IPS DF 4.7 (cell line): ENCODE results near the gene DMAC2L.
A peak's percentile ranks its signal among the peaks of the same experiment; 100 is the strongest.
"Not testable (repeated sequence)": the region's sequence is repeated elsewhere in the genome, so short reads cannot be mapped to it uniquely, and the experiment has no call there.

Source experiments
- DNase-seq: peaks from one replicate; pipeline ENCODE4 v3.0.0-alpha.2; 2013; ENCODE audit warnings: low spot score; ENCODE audit errors: extremely low read depth

Gene DMAC2L, protein sequence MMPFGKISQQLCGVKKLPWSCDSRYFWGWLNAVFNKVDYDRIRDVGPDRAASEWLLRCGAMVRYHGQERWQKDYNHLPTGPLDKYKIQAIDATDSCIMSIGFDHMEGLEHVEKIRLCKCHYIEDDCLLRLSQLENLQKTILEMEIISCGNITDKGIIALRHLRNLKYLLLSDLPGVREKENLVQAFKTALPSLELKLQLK

DNA sequence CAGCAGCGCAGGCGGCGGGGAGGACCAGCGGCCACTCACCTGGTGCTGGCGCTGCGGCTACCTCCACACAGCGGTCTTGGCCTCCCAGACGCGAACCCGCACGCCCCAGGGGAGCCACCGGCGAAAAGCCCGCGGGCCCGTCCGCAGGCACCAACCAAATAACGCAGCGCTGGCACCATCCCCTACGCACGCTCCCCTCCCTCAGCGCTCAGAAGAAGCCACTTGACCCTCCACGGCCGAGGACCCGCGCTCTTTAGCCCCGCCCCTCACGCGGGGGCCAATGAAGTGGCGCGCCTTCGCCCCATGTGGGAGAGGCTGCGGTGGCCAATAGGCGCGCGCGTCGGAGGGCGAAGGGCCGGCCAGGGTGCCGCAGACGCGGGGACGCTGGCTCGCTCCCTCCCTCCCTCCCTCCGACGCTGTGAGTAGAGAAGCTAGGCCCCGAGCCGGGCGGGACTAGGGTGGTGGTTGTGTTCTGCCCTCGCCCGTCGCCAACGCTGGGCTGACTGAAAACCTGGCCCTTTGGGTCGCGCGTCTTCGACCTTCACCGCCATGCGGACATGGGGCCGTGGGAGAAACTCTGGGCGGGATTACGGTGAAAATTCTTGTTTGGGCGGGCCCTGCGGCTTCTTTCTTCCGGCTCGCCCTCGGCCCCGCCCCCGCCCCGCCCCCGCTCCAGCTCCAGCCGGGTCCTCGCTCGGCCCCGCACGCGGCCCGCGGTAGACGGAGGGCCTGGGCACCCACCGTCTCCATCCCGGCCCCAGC, at the start of gene DMAC2L, which contains the start of gene L2HGDH:
DMAC2L (plus strand) TSS at position 353 of the 762 bp plus-strand sequence. CDS start 9,164 bp downstream, outside the sequence.
L2HGDH (minus strand) TSS at position 258 of the 762 bp plus-strand sequence; CDS start at position 179, 79 bp downstream.
- DNase-seq, result peak; percentile 66

DNA sequence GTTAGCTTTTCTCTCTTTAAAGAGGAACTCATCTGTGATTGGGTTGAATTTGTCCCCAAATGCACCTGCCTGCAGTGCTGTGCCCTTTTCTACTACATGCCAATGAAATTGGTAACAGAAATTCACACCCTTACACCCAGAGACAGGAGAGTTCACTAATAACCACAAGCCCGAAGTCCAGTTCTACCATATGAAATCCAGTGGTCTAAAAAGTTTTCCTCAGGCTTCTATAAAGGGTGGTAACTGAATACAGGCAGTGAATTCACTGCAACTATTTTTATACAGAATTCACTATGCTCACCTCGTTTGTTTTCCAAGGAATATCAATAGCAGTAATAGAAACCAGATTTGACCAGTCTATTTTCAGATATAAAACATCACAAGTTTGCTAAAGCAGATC, 49.3 kb upstream of the DMAC2L start:
- DNase-seq, result no peak

DNA sequence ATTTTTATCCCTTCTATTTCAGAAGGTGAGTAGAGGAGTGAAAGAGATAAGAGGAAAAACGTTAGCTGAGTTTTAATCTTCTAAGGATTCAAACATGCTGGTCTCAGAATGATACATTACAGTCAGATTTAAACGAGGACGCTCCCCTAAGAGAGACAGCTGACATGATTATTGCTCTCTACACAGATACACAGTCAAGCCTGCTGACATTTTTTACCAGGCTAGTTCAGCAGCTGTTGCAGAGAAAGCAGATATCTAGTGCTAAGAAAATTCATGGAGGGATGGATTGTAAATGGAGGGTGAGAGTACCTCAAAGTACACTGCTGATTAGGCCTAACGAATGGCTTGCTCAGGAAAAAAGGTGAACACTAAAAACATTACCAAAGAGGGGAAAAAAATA, 48.8 kb upstream of the DMAC2L start:
- no peak for DNase-seq

DNA sequence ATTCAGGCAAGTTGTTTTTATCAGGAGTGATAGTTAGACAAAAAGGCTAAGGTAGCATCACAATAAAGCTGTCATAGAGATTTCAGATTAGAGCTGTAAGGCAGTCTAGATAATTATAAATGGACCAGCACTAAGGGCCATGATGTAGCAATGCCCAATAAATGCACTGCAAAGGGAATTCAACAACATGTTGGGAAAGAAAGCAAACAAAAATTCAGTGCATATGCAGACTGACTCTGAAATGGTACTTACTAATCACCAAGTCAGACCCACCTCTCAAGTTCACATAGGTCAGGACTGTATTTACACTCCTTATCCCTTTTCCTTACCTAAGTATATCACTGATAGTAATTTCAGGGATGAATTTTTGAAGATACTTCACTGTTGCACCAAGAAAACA, 47.1 kb upstream of the DMAC2L start:
- DNase-seq, result no peak

DNA sequence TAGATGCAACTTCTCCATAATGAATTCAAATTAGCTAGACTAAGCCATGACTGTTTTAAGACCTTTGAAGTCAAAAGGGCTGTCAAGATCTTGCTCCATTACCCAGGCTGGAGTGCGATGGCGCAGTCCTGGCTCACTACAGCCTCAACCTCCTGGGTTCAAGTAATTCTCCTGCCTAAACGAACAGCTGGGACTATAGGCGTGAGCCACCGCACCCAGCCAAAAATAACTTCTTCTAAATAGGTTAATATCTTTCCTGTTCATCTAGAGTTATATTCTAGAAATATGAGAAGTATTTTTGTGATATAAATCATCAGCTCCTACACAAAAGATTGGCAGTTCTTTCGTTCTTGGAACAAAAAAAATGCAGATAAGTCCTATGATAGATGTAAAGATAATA, 41.2 kb upstream of the DMAC2L start:
- DNase-seq, result no peak

DNA sequence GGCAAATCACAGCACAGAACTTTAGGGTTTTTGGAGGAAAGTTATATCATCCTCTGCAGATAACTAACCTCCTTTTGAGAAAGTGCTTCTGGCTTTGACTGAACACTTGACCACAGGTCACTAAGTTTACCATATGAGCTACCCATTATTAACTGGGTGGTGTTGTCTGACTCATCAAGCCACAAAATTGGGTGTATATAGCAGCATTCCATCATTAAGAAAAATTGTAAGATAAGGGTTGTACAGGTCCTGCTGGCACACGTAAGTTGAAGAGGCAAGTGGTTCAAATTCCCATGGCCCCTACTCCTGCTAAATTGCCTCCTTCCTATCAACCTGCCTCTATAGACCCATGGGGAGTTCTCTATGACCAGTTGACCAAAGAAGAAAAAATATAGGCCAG, 39.6 kb upstream of the DMAC2L start:
- DNase-seq, result no peak

DNA sequence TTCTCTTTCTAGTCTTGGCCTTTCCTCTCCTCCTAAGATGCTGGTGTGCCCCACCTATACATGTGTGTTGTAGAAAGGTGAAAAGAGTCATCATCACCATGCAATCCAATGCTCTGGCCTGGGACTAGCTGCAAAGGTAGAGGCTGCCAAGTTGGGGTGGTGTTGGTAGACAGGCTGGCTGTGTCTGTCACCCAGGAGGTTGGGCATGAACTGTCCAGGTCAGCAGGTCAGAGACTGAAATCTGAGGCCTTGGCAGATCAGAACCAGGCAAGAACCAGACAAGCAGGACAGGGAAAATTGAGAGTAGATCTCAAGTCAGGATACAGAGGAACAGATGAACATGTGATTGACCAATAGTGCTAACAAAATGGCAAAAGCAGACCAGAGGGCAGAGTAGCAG, 26.3 kb upstream of the DMAC2L start:
- DNase-seq, result no peak

DNA sequence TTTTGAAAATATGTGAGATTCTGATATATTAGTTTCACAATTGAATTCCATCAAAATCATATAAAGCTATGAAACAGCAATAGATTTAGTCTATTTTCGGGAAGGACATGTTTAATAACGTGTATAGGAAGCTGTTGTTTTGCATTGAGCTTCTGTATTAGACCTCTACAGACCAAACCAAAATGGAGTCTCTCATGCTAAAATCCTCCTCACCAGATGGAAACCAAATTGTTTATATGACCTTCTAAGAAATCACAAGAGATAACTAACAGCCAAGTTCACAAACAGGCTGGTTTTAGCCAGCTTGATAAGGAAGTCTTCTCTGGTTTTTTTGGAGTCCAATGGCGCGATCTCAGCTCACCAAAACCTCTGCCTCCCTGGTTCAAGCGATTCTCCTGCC, 24.0 kb upstream of the DMAC2L start:
- no peak for DNase-seq

DNA sequence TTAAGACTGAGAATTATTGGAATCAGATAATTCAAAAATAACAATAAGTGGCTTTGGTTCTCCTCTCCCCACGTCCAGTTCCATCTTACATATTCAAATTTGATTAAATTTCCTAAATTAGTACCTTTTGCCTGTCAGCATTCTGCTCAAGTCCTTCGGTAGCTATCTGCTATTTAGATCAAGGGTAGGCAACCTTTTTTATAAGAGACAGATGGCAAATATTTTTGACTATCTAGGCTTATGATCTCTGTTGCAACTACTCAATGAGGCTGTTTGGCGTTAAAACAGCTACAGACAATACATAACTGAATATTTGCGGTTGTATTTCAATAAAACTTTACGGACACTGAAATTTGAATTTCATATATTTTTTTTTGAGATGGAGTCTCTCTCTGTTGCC, 21.8 kb upstream of the DMAC2L start:
- no peak for DNase-seq

DNA sequence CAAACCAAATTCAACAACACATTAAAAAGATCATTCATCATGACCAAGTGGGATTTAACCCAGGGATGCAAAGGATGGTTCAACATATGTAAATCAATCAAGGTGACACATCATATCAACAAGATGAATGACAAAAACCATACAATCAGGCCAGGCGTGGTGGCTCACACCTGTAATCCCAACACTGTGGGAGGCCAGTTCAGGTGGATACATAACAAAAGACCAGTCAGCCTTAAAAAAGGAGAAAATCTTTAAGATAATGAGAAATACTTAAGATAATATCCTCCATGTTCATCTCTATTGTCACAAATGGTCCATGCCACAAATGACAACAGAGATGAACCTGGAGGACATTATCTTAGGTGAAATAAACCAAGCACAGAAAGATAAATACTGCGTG, 12.5 kb upstream of the DMAC2L start:
- no peak for DNase-seq

DNA sequence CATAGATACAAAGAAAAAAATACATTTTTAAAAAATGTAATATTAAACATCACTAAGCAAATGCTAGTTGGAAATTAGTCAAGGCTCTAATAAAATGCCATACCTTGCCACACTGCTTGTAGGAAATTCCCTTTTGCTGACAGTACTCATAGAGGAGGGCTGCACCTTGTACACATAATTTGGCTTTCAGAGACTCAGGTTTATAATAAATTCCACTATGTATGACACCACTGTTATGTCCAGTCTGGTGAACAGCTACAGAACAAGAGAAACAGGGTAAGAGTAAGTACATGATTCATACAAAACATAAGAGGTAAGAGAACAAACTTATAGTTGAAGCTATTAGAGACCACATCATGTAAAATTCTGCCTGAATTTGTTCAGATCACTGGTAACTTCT, 10.2 kb upstream of the DMAC2L start:
- no peak for DNase-seq

DNA sequence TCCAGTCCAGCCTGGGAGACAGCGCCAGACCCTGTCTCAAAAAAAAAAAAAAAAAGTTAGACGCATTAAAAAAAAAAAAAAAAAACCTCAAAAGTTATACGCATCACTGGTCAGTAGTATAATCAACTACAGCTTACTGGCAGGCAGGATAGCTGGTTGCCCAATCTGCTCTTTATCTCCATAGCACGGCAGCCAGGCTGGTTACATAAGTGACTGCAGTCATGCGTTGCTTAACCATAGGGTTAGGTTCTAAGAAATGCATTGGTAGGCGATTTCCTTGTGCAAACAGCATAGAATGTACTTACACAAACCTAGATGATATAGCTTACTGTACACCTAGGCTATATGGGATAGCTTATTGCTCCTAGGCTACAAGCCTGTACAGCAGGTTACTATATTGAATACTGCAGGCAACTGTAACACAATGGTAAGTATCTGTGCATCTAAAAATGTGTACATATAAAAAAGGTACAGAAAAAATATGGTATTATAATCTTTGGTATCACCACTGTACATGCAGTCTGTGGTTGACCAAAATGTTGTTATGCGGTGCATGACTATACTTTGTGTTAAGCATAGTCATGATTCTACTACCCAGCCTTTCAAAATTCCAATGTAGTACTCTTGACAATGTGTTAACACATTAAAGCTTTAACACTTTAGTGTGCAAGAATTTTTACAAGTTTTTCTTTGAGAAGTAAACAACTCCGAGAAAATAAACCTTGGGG, 8.2 kb upstream of the DMAC2L start:
- no peak for DNase-seq

DNA sequence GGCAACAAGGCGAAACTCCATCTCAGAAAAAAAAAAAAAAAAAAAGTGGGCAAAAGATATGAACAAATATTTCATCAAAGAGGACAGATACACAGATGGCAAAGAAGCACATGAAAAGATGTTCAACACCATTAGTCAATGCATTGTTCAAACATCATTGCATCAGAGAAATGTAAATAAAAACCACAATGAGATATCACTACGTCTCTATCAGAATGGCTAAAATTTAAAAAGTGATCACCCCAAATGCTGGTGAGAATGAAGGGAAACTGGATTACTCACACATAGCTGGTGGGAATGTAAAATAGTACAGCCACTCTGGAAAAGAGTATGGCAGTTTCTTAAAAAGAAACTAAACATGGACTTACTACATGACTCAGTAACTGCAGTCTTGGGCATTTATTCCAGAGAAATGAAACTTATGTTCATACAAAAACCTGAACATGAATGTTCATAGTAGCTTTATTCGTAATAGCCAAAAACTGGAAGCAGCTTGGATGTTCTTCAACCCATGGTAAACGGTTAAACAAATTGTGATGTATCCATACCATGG, 3.7 kb upstream of the DMAC2L start:
- no peak for DNase-seq

DNA sequence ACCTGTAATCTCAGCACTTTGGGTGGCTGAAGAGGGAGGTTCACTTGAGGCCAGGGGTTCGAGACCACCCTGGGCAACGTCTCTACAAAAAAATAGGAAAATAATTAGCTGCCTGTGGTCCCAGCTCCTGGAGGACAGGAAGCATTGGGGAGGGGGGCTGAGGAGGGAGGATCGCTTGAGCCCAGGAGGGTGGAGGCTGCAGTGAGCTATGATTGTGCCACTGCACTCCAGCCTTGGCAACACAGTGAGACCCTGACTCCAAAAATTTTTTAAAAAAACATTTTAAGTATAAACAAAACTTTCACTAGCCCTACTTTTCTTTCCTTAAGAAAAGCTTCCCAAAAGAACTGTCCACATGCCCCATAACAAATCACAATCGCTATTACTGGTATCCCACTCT, 1.7 kb upstream of the DMAC2L start:
- no peak for DNase-seq

DNA sequence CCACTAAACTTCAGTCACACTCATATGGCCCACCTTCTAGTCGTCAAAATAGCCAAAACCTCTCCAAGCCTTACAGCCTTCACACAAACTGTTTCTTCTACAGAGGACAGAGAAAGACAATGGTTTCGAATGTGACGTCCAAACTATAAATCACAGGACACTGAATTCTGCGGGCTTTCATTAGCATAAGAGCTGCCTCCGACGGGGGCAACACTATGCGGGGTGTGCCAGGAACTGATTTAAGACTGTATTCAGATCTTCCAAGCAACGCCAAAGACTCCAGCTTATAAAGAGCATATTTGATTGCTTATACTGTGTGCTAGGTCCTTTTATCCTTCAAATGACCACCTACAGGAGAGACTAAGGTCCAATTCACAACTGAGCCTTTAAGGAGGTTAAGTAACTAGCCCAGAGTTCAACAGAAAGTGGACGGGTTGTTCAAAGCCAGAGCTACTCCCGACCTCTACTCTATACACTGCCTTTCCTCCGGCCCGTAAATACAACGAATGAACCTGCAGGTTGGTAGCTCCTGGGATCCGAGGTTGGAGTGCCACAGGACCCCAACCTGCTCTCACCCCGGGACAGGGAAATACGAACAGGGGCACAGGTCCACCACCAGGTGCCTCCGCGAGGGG, 670 bp upstream of the DMAC2L start:
- DNase-seq, result no peak

DNA sequence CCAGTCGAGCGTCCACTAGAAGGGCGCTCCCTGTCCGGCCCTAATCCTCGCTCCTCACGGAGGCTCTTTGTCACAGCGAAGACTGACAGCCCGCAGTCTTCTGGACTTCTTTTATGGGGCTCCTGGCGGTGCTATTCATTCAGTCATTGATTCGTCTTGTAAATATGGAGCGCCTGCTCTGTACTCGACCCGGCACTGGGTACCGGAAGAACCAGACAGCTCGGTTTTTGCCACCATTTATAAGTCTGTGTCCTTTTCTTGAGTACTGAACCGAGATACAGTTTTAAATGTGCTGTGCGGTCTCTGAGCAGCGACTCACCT, 570 bp downstream of the DMAC2L start:
- DNase-seq, result no peak

DNA sequence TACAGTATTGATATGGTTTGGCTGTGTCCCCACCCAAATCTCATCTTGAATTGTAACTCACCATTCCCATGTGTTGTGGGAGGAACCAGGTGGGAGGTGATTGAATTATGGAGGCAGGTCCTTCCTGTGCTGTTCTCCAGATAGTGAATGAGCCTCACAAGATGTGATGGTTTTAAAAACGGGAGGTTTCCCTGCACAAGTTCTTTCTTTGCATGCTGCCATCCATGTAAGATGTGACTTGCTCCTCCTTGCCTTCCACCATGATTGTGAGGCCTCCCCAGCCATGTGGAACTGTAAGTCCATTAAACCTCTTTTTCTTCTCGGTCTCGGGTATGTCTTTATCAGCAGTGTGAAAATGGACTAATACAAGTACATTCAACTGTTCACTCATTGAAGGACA, 2.0 kb downstream of the DMAC2L start:
- not testable (repeated sequence) for DNase-seq

DNA sequence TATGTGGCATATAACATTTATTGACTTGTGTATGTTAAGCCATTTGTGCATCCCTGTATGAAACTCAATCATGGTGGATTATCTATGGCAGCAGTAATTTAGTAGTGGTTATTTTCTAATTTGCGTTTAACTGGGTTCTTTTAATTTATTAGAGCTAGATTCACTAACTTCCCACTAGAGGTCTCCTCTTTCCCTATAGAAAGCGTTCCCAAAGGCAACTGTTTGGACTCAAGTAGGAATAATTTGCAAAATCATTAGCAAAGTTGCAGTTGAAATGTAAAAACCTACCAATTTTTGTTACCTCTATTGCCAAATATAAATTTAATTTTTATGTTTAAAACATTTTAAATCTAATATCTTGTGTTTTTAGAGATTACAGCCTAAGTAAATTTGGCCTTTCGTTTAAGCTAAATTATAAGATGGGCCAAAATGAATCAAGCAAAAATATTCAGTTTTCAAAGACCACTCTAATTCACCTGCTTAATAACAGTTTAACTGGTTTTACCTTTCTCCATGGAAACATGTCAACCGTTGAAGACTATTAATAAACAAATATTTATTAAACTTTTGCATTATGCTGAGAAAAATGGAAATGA, 6.0 kb downstream of the DMAC2L start:
- DNase-seq, result no peak

DNA sequence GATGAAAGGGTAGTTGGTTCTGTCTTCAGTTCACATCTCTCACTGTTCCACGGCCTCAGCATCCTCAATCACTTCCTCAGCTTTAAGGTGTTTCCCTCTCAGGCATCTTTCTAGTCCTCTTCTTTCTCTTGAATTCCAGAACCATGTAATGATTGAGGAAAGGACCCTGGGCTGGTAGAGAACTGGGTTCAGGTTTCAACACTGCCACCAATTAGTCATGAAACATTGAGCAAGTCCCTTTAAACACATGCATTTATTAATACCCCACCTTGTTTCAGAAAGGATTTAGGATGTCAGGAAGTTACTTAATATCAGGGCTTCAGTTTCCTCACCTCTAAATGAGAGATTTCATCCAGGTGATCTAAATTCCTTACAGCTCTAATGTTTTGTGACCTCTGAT, 7.2 kb downstream of the DMAC2L start:
- DNase-seq, result no peak

DNA sequence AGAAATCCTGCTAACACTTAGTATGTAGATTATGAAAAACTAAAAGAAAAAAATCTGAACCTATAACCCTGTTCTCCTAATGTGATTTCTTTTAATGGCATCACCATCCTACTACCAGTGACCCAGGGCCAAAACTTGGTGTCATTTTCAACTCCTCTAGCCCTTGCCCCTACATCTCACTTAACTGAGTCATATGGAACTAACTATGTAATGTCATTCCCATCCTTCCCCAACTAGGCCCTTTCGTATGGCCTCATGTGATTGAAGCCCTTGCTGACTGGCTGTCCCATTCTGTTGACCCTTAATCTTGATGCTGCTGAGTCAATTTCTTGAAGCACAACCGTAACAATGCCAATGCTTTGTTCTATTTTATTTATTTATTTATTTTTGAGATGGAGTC, 7.6 kb downstream of the DMAC2L start:
- no peak for DNase-seq

DNA sequence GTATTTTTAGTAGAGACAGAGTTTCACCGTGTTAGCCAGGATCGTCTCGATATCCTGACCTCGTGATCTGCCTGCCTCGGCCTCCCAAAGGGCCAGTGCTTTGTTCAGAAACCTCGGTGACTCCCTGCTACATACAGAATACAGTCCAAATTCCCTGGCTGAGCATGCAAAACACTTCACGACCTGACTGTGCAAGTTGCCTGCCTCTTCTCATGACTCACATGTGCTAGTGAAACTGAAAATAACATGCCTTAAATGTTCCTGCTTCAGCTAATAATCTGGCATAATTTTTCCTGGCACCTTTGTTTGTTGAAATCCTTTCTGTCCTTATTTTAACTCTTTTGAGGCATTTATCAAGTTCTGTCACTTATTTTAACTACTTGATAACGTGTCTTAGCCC, 8.2 kb downstream of the DMAC2L start:
- no peak for DNase-seq
